ENCODE results near the gene CHRM3.
"Not testable (repeated sequence)": the region's sequence is repeated elsewhere in the genome, so short reads cannot be mapped to it uniquely, and the experiment has no call there.

CHRM3 gene

GRCh38 chr1:239368436-239369109 is 17.8 kb upstream of the CHRM3 start:
- Histone ChIP-seq H3K9ac (ENCODE audit: low read depth, low read length) (no peak overlapping the region), H3K4me1 (ENCODE audit: control insufficient read depth, insufficient read depth, low read length) (no peaks in the 10 kb centered on the region), H3K9me3 (ENCODE audit: control insufficient read depth, insufficient read depth, low read length) (no peaks in the 10 kb centered on the region), H3K36me3 (ENCODE audit: control insufficient read depth, insufficient read depth, low read length) (no peaks in the 10 kb centered on the region), H3K27me3 (ENCODE audit: control insufficient read depth, insufficient read depth, low read length) (no peaks in the 10 kb centered on the region), H3K4me3 (ENCODE audit: low read depth, low read length) (no peak overlapping the region)

GRCh38 chr1:239370869-239371268 is 15.5 kb upstream of the CHRM3 start:
- H3K9me3 ChIP-seq (ENCODE audit: control insufficient read depth, insufficient read depth, low read length); H3K4me3 ChIP-seq (ENCODE audit: low read depth, low read length); H3K36me3 ChIP-seq (ENCODE audit: control insufficient read depth, insufficient read depth, low read length); H3K9ac ChIP-seq (ENCODE audit: low read depth, low read length); H3K27me3 ChIP-seq (ENCODE audit: control insufficient read depth, insufficient read depth, low read length); H3K4me1 ChIP-seq (ENCODE audit: control insufficient read depth, insufficient read depth, low read length): not testable (repeated sequence)

GRCh38 chr1:239382666-239383065 is 3.7 kb upstream of the CHRM3 start:
- Histone ChIP-seq H3K27me3 (ENCODE audit: control insufficient read depth, insufficient read depth, low read length) (peaks cover 12% of the 10 kb centered on the region), H3K4me3 (ENCODE audit: low read depth, low read length) (no peak overlapping the region), H3K9ac (ENCODE audit: low read depth, low read length) (no peak overlapping the region), H3K36me3 (ENCODE audit: control insufficient read depth, insufficient read depth, low read length) (peaks cover 2% of the 10 kb centered on the region), H3K4me1 (ENCODE audit: control insufficient read depth, insufficient read depth, low read length) (no peaks in the 10 kb centered on the region), H3K9me3 (ENCODE audit: control insufficient read depth, insufficient read depth, low read length) (no peaks in the 10 kb centered on the region)

- no peaks in the 10 kb centered on the region for H3K4me1 ChIP-seq (ENCODE audit: control insufficient read depth, insufficient read depth, low read length)
- peaks cover 22% of the 10 kb centered on the region for H3K27me3 ChIP-seq (ENCODE audit: control insufficient read depth, insufficient read depth, low read length)
- peaks cover 2% of the 10 kb centered on the region for H3K36me3 ChIP-seq (ENCODE audit: control insufficient read depth, insufficient read depth, low read length)
- no peaks in the 10 kb centered on the region for H3K9me3 ChIP-seq (ENCODE audit: control insufficient read depth, insufficient read depth, low read length)
- H3K9ac ChIP-seq (ENCODE audit: low read depth, low read length): no peak overlapping the region
- H3K4me3 ChIP-seq (ENCODE audit: low read depth, low read length): no peak overlapping the region
These were observed 2.7 kb upstream of the CHRM3 start for GRCh38 chr1:239383714-239384113.

GRCh38 chr1:239387304-239388158 is 1.2 kb downstream of the CHRM3 start:
- H3K27me3 ChIP-seq (ENCODE audit: control insufficient read depth, insufficient read depth, low read length): peaks cover 26% of the 10 kb centered on the region
- no peak overlapping the region for H3K9ac ChIP-seq (ENCODE audit: low read depth, low read length)
- H3K9me3 ChIP-seq (ENCODE audit: control insufficient read depth, insufficient read depth, low read length): no peaks in the 10 kb centered on the region
- peak overlapping the region; percentile 56 for H3K4me3 ChIP-seq (ENCODE audit: low read depth, low read length)
- no peaks in the 10 kb centered on the region for H3K4me1 ChIP-seq (ENCODE audit: control insufficient read depth, insufficient read depth, low read length)
- H3K36me3 ChIP-seq (ENCODE audit: control insufficient read depth, insufficient read depth, low read length): peaks cover 2% of the 10 kb centered on the region

- H3K4me3 ChIP-seq (ENCODE audit: low read depth, low read length): peak overlapping the region; percentile 56
- H3K9ac ChIP-seq (ENCODE audit: low read depth, low read length): no peak overlapping the region
- peaks cover 26% of the 10 kb centered on the region for H3K27me3 ChIP-seq (ENCODE audit: control insufficient read depth, insufficient read depth, low read length)
- no peaks in the 10 kb centered on the region for H3K9me3 ChIP-seq (ENCODE audit: control insufficient read depth, insufficient read depth, low read length)
- no peaks in the 10 kb centered on the region for H3K4me1 ChIP-seq (ENCODE audit: control insufficient read depth, insufficient read depth, low read length)
- peaks cover 2% of the 10 kb centered on the region for H3K36me3 ChIP-seq (ENCODE audit: control insufficient read depth, insufficient read depth, low read length)
These were observed 1.8 kb downstream of the CHRM3 start for GRCh38 chr1:239388159-239388485.

- H3K4me1 ChIP-seq (ENCODE audit: control insufficient read depth, insufficient read depth, low read length): no peaks in the 10 kb centered on the region
- H3K9ac ChIP-seq (ENCODE audit: low read depth, low read length): no peak overlapping the region
- H3K9me3 ChIP-seq (ENCODE audit: control insufficient read depth, insufficient read depth, low read length): no peaks in the 10 kb centered on the region
- H3K36me3 ChIP-seq (ENCODE audit: control insufficient read depth, insufficient read depth, low read length): peaks cover 2% of the 10 kb centered on the region
- H3K27me3 ChIP-seq (ENCODE audit: control insufficient read depth, insufficient read depth, low read length): peaks cover 26% of the 10 kb centered on the region
- no peak overlapping the region for H3K4me3 ChIP-seq (ENCODE audit: low read depth, low read length)
These were observed 2.2 kb downstream of the CHRM3 start for GRCh38 chr1:239388578-239388977.

GRCh38 chr1:239389703-239390102 is 3.3 kb downstream of the CHRM3 start:
- no peaks in the 10 kb centered on the region for H3K9me3 ChIP-seq (ENCODE audit: control insufficient read depth, insufficient read depth, low read length)
- peaks cover 2% of the 10 kb centered on the region for H3K36me3 ChIP-seq (ENCODE audit: control insufficient read depth, insufficient read depth, low read length)
- H3K9ac ChIP-seq (ENCODE audit: low read depth, low read length): no peak overlapping the region
- no peak overlapping the region for H3K4me3 ChIP-seq (ENCODE audit: low read depth, low read length)
- H3K4me1 ChIP-seq (ENCODE audit: control insufficient read depth, insufficient read depth, low read length): no peaks in the 10 kb centered on the region
- peaks cover 26% of the 10 kb centered on the region for H3K27me3 ChIP-seq (ENCODE audit: control insufficient read depth, insufficient read depth, low read length)

- peaks cover 18% of the 10 kb centered on the region for H3K27me3 ChIP-seq (ENCODE audit: control insufficient read depth, insufficient read depth, low read length)
- H3K36me3 ChIP-seq (ENCODE audit: control insufficient read depth, insufficient read depth, low read length): no peaks in the 10 kb centered on the region
- no peaks in the 10 kb centered on the region for H3K9me3 ChIP-seq (ENCODE audit: control insufficient read depth, insufficient read depth, low read length)
- no peak overlapping the region for H3K4me3 ChIP-seq (ENCODE audit: low read depth, low read length)
- H3K9ac ChIP-seq (ENCODE audit: low read depth, low read length): no peak overlapping the region
- no peaks in the 10 kb centered on the region for H3K4me1 ChIP-seq (ENCODE audit: control insufficient read depth, insufficient read depth, low read length)
These were observed 5.9 kb downstream of the CHRM3 start for GRCh38 chr1:239392271-239392670.

GRCh38 chr1:239394107-239394506 is 7.7 kb downstream of the CHRM3 start:
- Histone ChIP-seq H3K4me1 (ENCODE audit: control insufficient read depth, insufficient read depth, low read length) (no peaks in the 10 kb centered on the region), H3K27me3 (ENCODE audit: control insufficient read depth, insufficient read depth, low read length) (peaks cover under 1% of the 10 kb centered on the region), H3K9ac (ENCODE audit: low read depth, low read length) (no peak overlapping the region), H3K9me3 (ENCODE audit: control insufficient read depth, insufficient read depth, low read length) (no peaks in the 10 kb centered on the region), H3K36me3 (ENCODE audit: control insufficient read depth, insufficient read depth, low read length) (no peaks in the 10 kb centered on the region), H3K4me3 (ENCODE audit: low read depth, low read length) (no peak overlapping the region)

- no peaks in the 10 kb centered on the region for H3K9me3 ChIP-seq (ENCODE audit: control insufficient read depth, insufficient read depth, low read length)
- H3K4me3 ChIP-seq (ENCODE audit: low read depth, low read length): no peak overlapping the region
- H3K36me3 ChIP-seq (ENCODE audit: control insufficient read depth, insufficient read depth, low read length): no peaks in the 10 kb centered on the region
- no peak overlapping the region for H3K9ac ChIP-seq (ENCODE audit: low read depth, low read length)
- H3K4me1 ChIP-seq (ENCODE audit: control insufficient read depth, insufficient read depth, low read length): no peaks in the 10 kb centered on the region
- no peaks in the 10 kb centered on the region for H3K27me3 ChIP-seq (ENCODE audit: control insufficient read depth, insufficient read depth, low read length)
These were observed 27.5 kb downstream of the CHRM3 start for GRCh38 chr1:239413916-239414315.

- Histone ChIP-seq H3K36me3 (ENCODE audit: control insufficient read depth, insufficient read depth, low read length) (no peaks in the 10 kb centered on the region), H3K4me3 (ENCODE audit: low read depth, low read length) (no peak overlapping the region), H3K9me3 (ENCODE audit: control insufficient read depth, insufficient read depth, low read length) (no peaks in the 10 kb centered on the region), H3K27me3 (ENCODE audit: control insufficient read depth, insufficient read depth, low read length) (no peaks in the 10 kb centered on the region), H3K4me1 (ENCODE audit: control insufficient read depth, insufficient read depth, low read length) (no peaks in the 10 kb centered on the region), H3K9ac (ENCODE audit: low read depth, low read length) (no peak overlapping the region)
These were observed 30.9 kb downstream of the CHRM3 start for GRCh38 chr1:239417221-239417620.

All from iPS-15b (cell line).